Measurements from ENCODE around the gene MAMLD1.
A peak's percentile ranks its signal among the peaks of the same experiment; 100 is the strongest.

The MAMLD1 gene

DNA sequence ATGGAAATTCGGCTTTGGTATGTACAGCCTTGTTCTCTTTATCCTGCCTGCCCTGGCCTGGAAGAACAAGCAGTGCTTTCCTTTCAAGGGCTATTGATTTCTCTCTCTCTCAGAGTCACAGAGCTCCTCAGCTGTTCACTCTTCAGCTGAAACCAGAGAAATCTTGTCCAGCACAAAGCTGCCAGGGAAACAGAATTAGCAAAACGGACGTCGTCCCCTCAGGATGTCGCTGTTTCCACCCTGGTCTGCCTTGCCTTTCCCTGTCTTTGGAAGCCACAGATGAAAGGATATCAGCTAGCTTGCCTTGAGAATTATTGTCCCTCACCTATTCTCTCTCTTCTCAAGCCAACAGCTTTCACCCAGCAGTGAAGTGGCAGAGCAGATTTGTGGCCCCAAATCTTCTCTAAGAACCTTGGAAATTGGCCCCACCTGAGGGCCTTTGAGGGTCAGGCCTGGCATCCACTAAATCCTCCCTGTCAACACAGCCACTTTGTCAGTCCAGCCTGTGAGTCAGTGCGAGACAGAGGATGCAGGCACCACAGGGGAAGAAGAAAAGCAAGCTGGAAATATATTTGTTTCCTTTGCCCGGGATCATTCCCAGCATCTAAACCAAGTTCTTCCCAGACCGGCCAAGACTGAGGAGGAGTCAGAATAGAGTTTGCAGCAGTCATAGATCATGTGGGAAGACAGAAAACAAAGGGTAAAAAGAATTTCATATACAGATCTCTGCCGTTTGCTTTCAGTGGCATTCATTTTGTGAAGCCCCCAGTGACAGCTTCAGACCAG is 141.5 kb downstream of the MAMLD1 start:
- Histone ChIP-seq H3K9me3 (ENCODE audit: insufficient read depth, low read depth, low read length) (no peaks in the 10 kb centered on the region), H3K36me3 (ENCODE audit: insufficient read depth, low read length) (no peaks in the 10 kb centered on the region), H3K4me3 (ENCODE audit: low read length) (no peak overlapping the region), H3K27ac (ENCODE audit: low read depth, low read length) (no peak overlapping the region), H3K4me1 (ENCODE audit: insufficient read depth, low read length) (peaks cover 40% of the 10 kb centered on the region), H3K9ac (ENCODE audit: low read depth, low read length) (no peak overlapping the region), H3K27me3 (ENCODE audit: insufficient read depth, low read length) (no peaks in the 10 kb centered on the region)
- WGBS: 83% methylated on average over 8 of the region's 9 CpGs

- H3K4me3 ChIP-seq (ENCODE audit: low read length): peak overlapping the region; percentile 40; the same call in 1 of the 2 replicates
- peaks cover 40% of the 10 kb centered on the region for H3K4me1 ChIP-seq (ENCODE audit: insufficient read depth, low read length)
- H3K27me3 ChIP-seq (ENCODE audit: insufficient read depth, low read length): no peaks in the 10 kb centered on the region
- H3K27ac ChIP-seq (ENCODE audit: low read depth, low read length): peak overlapping the region; percentile 96
- H3K9ac ChIP-seq (ENCODE audit: low read depth, low read length): peak overlapping the region; percentile 72; the same call in 1 of the 2 replicates
- no peaks in the 10 kb centered on the region for H3K36me3 ChIP-seq (ENCODE audit: insufficient read depth, low read length)
- WGBS: 66% methylated on average over 2 of the region's 2 CpGs
- no peaks in the 10 kb centered on the region for H3K9me3 ChIP-seq (ENCODE audit: insufficient read depth, low read depth, low read length)
Observed at GRCh38 chrX:150506020-150506419, 142.9 kb downstream of the MAMLD1 start.

DNA sequence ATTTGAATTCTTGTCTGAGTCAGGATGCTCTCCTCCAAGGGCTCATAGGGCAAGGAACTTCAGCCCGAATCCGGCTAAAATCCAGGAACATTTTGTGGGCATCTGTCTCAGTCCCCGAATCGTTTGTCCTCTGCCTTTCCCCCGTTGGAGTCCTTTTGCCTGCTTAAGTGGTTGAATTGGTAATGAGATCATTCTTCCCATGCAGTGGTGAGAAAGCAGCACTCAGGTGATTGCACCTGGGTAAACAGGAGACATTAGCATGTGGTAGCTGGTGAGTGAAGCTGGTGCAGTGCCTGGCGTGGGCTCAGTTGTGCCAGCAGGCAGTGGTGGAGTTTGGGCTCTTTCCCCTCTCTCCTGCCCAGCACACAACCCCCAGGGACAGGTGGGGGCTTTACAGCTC is 143.4 kb downstream of the MAMLD1 start:
- WGBS: 18% methylated on average over 5 of the region's 6 CpGs

DNA sequence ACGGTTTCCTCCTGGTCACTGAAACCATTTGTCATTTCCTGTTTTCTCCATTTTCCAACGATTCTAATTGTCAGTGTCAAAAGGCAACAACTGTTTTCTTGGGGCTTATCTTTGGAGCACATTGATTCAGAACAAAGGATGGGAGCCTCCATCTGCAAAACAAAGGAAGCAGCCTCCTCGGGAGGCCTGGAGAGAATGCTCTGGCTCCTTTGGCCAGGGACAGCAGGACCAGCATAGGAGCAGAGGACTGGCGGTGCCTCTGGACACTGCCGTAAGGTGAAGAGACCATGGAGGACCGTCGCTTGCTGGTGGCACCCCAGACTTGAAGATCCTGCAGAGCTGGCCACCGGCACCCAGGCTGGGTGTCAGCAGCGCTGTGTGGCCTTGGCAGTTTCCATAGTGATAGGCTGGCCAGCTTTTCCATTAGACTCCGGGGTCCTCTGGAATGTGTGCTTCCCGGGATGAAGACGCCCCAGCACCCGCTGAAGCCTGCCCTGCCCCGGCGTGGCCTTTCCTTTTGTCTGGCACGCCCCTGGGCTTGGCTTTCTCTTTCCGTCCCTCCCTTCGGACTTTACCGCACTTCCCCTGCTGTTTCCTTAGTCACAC is 144.2 kb downstream of the MAMLD1 start:
- no peaks in the 10 kb centered on the region for H3K36me3 ChIP-seq (ENCODE audit: insufficient read depth, low read length)
- WGBS: 5% methylated on average over 19 of the region's 19 CpGs
- H3K4me1 ChIP-seq (ENCODE audit: insufficient read depth, low read length): peaks cover 40% of the 10 kb centered on the region
- peak overlapping the region; percentile 96 for H3K27ac ChIP-seq (ENCODE audit: low read depth, low read length)
- H3K27me3 ChIP-seq (ENCODE audit: insufficient read depth, low read length): no peaks in the 10 kb centered on the region
- peak overlapping the region; percentile 72 for H3K9ac ChIP-seq (ENCODE audit: low read depth, low read length)
- H3K4me3 ChIP-seq (ENCODE audit: low read length): peak overlapping the region; percentile 40
- no peaks in the 10 kb centered on the region for H3K9me3 ChIP-seq (ENCODE audit: insufficient read depth, low read depth, low read length)

More for the DNA sequence above, 143.4 kb downstream of the MAMLD1 start:
- Histone ChIP-seq H3K27ac (ENCODE audit: low read depth, low read length) (peak overlapping the region; percentile 96), H3K27me3 (ENCODE audit: insufficient read depth, low read length) (no peaks in the 10 kb centered on the region), H3K4me1 (ENCODE audit: insufficient read depth, low read length) (peaks cover 40% of the 10 kb centered on the region), H3K36me3 (ENCODE audit: insufficient read depth, low read length) (no peaks in the 10 kb centered on the region), H3K4me3 (ENCODE audit: low read length) (peak overlapping the region; percentile 40), H3K9me3 (ENCODE audit: insufficient read depth, low read depth, low read length) (no peaks in the 10 kb centered on the region), H3K9ac (ENCODE audit: low read depth, low read length) (peak overlapping the region; percentile 72)

DNA sequence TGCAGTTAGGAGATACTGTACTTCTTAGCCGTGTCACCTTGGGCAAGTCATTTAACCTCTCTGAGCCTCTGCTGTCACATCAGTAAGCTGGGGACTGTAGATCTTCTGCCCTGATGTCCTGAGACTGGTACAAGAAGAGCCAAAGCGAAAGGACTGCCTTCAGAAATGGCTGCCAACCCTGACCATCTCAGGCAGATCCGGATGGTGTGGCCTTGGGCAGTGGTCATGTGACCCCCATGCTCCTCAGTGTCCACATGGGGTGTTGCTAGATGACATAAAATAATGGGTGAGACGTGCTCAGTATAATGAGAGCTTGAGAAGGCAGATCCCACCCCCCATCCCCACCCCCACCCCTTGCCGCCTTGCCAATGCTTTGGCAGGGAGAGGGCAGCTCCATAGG is 144.9 kb downstream of the MAMLD1 start:
- H3K4me3 ChIP-seq (ENCODE audit: low read length): peak overlapping the region; percentile 40
- 73% methylated on average over 3 of the region's 5 CpGs for WGBS
- no peaks in the 10 kb centered on the region for H3K9me3 ChIP-seq (ENCODE audit: insufficient read depth, low read depth, low read length)
- peak overlapping the region; percentile 72 for H3K9ac ChIP-seq (ENCODE audit: low read depth, low read length)
- peak overlapping the region; percentile 96 for H3K27ac ChIP-seq (ENCODE audit: low read depth, low read length)
- peaks cover 40% of the 10 kb centered on the region for H3K4me1 ChIP-seq (ENCODE audit: insufficient read depth, low read length)
- H3K27me3 ChIP-seq (ENCODE audit: insufficient read depth, low read length): no peaks in the 10 kb centered on the region
- no peaks in the 10 kb centered on the region for H3K36me3 ChIP-seq (ENCODE audit: insufficient read depth, low read length)

DNA sequence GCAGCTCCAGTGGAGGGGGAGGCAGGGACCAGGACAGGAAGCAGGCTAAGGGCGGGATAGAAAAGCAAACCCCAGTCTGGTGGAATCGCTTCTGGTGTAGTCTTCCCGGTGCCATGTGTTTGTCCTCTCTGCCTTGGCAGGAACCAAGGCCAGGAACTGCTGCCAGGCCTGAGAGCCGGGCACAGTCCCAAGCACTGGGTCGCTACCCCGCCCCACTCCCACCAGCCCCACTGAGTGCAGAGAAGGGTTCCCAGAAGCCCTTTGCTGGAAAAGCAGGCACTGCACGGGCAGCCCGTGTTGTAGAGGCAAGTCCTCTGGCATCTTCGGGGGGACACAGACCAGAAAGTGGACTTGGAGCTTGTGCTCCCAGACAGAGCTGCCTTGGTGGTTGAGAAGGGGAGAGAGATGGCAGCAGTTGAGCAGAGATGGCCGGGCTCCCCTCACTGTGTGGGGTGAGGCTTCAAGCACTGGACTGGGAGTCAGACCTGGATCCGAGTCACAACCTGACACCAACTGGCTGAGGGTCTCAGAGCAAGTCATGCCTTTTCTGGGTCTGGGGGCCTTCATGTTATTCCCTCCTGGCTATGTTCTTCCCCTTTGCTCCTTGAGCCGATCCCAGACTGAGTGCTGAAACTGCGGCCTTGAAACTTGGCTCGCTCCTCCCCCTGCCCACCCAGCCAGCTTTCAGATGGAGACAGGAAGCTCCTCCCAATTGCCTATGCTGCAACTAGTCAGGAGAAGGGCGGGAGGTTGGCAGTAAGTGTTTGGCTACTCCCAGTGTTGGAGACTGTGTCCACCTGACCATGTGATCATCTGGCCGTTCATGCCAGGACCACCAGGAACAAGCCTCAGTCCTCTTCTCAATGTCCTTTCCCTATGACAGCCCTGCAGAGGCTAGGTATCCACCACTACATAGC is 145.6 kb downstream of the MAMLD1 start:
- no peaks in the 10 kb centered on the region for H3K36me3 ChIP-seq (ENCODE audit: insufficient read depth, low read length)
- WGBS: 71% methylated on average over 15 of the region's 16 CpGs

GRCh38 chrX:150509703-150510102 is 146.6 kb downstream of the MAMLD1 start:
- 89% methylated on average over 5 of the region's 5 CpGs for WGBS

More for the DNA sequence above, 145.6 kb downstream of the MAMLD1 start:
- Histone ChIP-seq H3K4me3 (ENCODE audit: low read length) (no peak overlapping the region), H3K27me3 (ENCODE audit: insufficient read depth, low read length) (no peaks in the 10 kb centered on the region), H3K9ac (ENCODE audit: low read depth, low read length) (no peak overlapping the region), H3K4me1 (ENCODE audit: insufficient read depth, low read length) (peaks cover 43% of the 10 kb centered on the region), H3K9me3 (ENCODE audit: insufficient read depth, low read depth, low read length) (no peaks in the 10 kb centered on the region), H3K27ac (ENCODE audit: low read depth, low read length) (no peak overlapping the region; the same call in 1 of the 2 replicates)

DNA sequence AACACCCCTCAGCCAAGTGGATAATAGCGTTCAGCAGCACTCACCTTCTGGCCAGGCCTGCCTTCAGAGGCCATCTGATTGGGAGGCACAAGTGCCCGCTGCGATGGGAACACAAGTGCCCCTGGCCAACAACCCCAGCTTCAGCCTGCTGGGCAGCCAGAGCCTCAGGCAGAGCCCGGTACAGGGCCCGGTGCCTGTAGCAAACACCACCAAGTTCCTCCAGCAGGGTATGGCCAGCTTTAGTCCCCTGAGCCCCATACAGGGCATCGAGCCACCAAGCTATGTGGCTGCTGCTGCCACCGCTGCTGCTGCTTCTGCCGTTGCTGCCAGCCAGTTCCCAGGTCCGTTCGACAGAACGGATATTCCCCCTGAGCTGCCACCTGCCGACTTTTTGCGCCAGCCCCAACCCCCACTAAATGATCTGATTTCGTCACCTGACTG is 149.4 kb downstream of the MAMLD1 start:
- Histone ChIP-seq H3K9me3 (ENCODE audit: insufficient read depth, low read depth, low read length) (no peaks in the 10 kb centered on the region), H3K4me1 (ENCODE audit: insufficient read depth, low read length) (peaks cover 15% of the 10 kb centered on the region), H3K27me3 (ENCODE audit: insufficient read depth, low read length) (no peaks in the 10 kb centered on the region), H3K4me3 (ENCODE audit: low read length) (no peak overlapping the region), H3K9ac (ENCODE audit: low read depth, low read length) (no peak overlapping the region), H3K27ac (ENCODE audit: low read depth, low read length) (no peak overlapping the region), H3K36me3 (ENCODE audit: insufficient read depth, low read length) (no peaks in the 10 kb centered on the region)
- WGBS: 90% methylated on average over 14 of the region's 14 CpGs

More at GRCh38 chrX:150509703-150510102, 146.6 kb downstream of the MAMLD1 start:
- Histone ChIP-seq H3K4me1 (ENCODE audit: insufficient read depth, low read length) (peaks cover 36% of the 10 kb centered on the region), H3K36me3 (ENCODE audit: insufficient read depth, low read length) (no peaks in the 10 kb centered on the region), H3K4me3 (ENCODE audit: low read length) (no peak overlapping the region), H3K27ac (ENCODE audit: low read depth, low read length) (no peak overlapping the region), H3K9ac (ENCODE audit: low read depth, low read length) (no peak overlapping the region), H3K27me3 (ENCODE audit: insufficient read depth, low read length) (no peaks in the 10 kb centered on the region), H3K9me3 (ENCODE audit: insufficient read depth, low read depth, low read length) (no peaks in the 10 kb centered on the region)

DNA sequence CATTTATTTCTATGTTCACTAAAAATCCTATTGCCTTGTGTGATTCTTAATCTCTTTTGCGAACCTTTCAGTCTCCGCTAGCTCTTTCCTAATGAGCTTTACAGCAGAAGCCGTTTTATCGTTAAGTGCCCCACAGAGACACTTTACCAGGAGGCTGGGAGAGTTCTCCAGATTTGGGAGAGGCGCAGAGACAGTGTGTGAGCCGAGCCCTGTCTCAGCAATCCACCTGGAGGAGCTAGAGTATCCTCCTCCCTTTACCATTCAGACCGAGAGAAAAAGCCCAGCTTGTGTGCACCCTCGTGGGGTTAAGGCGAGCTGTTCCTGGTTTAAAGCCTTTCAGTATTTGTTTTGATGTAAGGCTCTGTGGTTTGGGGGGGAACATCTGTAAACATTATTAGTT is 150.4 kb downstream of the MAMLD1 start:
- H3K9me3 ChIP-seq (ENCODE audit: insufficient read depth, low read depth, low read length): no peaks in the 10 kb centered on the region
- no peaks in the 10 kb centered on the region for H3K27me3 ChIP-seq (ENCODE audit: insufficient read depth, low read length)
- WGBS: 64% methylated on average over 8 of the region's 9 CpGs
- no peak overlapping the region for H3K4me3 ChIP-seq (ENCODE audit: low read length)
- no peak overlapping the region for H3K27ac ChIP-seq (ENCODE audit: low read depth, low read length)
- H3K36me3 ChIP-seq (ENCODE audit: insufficient read depth, low read length): no peaks in the 10 kb centered on the region
- no peak overlapping the region for H3K9ac ChIP-seq (ENCODE audit: low read depth, low read length)
- peaks cover 8% of the 10 kb centered on the region; the same call in 1 of the 2 replicates for H3K4me1 ChIP-seq (ENCODE audit: insufficient read depth, low read length)

DNA sequence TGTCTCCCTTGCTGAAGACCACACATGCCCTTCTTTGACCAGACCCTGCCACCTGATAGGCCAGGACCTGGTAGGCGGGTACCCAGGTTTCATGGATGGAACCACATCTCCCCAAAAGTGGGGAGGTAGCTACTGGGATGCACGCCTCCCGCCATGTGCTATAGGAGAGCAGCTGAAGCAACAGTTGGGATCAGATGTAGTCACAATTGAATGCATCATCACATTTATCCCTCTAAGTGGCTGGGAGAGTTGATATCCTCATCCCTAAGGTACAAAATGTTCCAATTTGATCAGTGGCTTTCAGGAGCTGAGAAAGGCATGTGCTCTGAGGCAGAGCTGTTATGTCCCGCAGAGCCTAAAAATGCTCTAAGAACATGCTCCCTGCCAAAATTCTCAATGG is 151.3 kb downstream of the MAMLD1 start:
- WGBS: 95% methylated on average over 3 of the region's 4 CpGs
- no peak overlapping the region for H3K9ac ChIP-seq (ENCODE audit: low read depth, low read length)
- no peaks in the 10 kb centered on the region for H3K27me3 ChIP-seq (ENCODE audit: insufficient read depth, low read length)
- no peak overlapping the region for H3K4me3 ChIP-seq (ENCODE audit: low read length)
- no peak overlapping the region for H3K27ac ChIP-seq (ENCODE audit: low read depth, low read length)
- H3K9me3 ChIP-seq (ENCODE audit: insufficient read depth, low read depth, low read length): no peaks in the 10 kb centered on the region
- 0 out of 2 replicates have a peak, but pooled peaks cover 4% of the 10 kb centered on the region for H3K4me1 ChIP-seq (ENCODE audit: insufficient read depth, low read length)
- H3K36me3 ChIP-seq (ENCODE audit: insufficient read depth, low read length): no peaks in the 10 kb centered on the region

Measured in HUES64 (cell line).